PC-9 (cell line): Measurements from ENCODE around the gene VDR. TPM values are rescaled to one million over a fixed set of nuclear protein-coding genes. Genes with fewer than 3 reads are reported as not detected.

ENCODE experiments used
- BruUV-seq: library from RNA; stranded (reverse); fragments of 400-500 nt; replicated peaks from 2 replicates; lab custom pipeline; 2021; lab: Mats Ljungman, UMichigan
- CTCF ChIA-PET: fragments of 300-600 bp; sonication (Branson Sonifier 250); formaldehyde crosslinking; loops from one replicate; lab custom pipeline; 2022; ENCODE audit warnings: antibody characterized with exemption; lab: Charles Lee
- POLR2A ChIA-PET: fragments of 300-600 bp; sonication (Branson Sonifier 250); formaldehyde crosslinking; loops from one replicate; lab custom pipeline; 2022; ENCODE audit warnings: antibody characterized with exemption; ENCODE audit not compliant: unreplicated experiment; lab: Charles Lee
- DNase-seq, 2 experiments: peaks; one replicate each; pipeline versions ENCODE4 v3.0.0 to v3.0.0-alpha.2; 2015 to 2022; ENCODE audit warnings: mixed read lengths in 1 of 2
- H2AFZ ChIP-seq: fragments of 200-600 bp; sonication (generic); 2 replicates; pipeline ENCODE4 v1.8.1; 2017; ENCODE audit warnings: antibody characterized with exemption
- H3F3A ChIP-seq: fragments of 200-600 bp; sonication (generic); 2 replicates; pipeline ENCODE4 v1.8.1; 2017; ENCODE audit warnings: antibody characterized with exemption, mild to moderate bottlenecking, low read depth; ENCODE audit not compliant: insufficient read depth
- H3K27ac ChIP-seq: fragments of 200-600 bp; sonication (generic); 2 replicates; pipeline ENCODE4 v1.6.1; 2016; ENCODE audit warnings: mixed run types
- H3K27me3 ChIP-seq: fragments of 200-600 bp; sonication (generic); 2 replicates; pipeline ENCODE4 v1.6.1; 2016; ENCODE audit warnings: low read depth, mixed run types; ENCODE audit not compliant: insufficient read depth
- H3K36me3 ChIP-seq: fragments of 200-600 bp; sonication (generic); 2 replicates; pipeline ENCODE4 v1.6.1; 2016; ENCODE audit warnings: low read depth, mixed run types
- H3K4me1 ChIP-seq: fragments of 200-600 bp; sonication (generic); replicated peaks from 2 replicates; pipeline ENCODE4 v1.6.1; 2016; ENCODE audit warnings: mixed run types; ENCODE audit not compliant: insufficient read depth
- H3K4me2 ChIP-seq: fragments of 200-600 bp; sonication (generic); 2 replicates; pipeline ENCODE4 v1.6.1; 2017; ENCODE audit warnings: mixed run types
- H3K4me3 ChIP-seq: fragments of 200-600 bp; sonication (generic); 2 replicates; pipeline ENCODE4 v1.6.1; 2016; ENCODE audit warnings: mixed run types
- H3K79me2 ChIP-seq: fragments of 200-600 bp; sonication (generic); 2 replicates; pipeline ENCODE4 v1.6.1; 2017; ENCODE audit warnings: low read depth, mixed run types
- H3K9me2 ChIP-seq: fragments of 200-600 bp; sonication (generic); 2 replicates; pipeline ENCODE4 v1.8.1; 2017; ENCODE audit warnings: mild to moderate bottlenecking; ENCODE audit not compliant: insufficient read depth
- H3K9me3 ChIP-seq: fragments of 200-600 bp; sonication (generic); 2 replicates; pipeline ENCODE4 v1.8.1; 2016; ENCODE audit warnings: low read depth; ENCODE audit not compliant: insufficient read depth
- H4K20me1 ChIP-seq: fragments of 200-600 bp; sonication (generic); 2 replicates; pipeline ENCODE4 v1.8.1; 2017; ENCODE audit not compliant: insufficient read depth
- CTCF ChIP-seq: fragments of 200-600 bp; sonication (generic); conservative IDR thresholded peaks from 2 replicates; pipeline ENCODE4 v1.6.1; 2017; ENCODE audit warnings: mixed run types, antibody characterized with exemption, mild to moderate bottlenecking, moderate library complexity
- EZH2 ChIP-seq: fragments of 200-600 bp; sonication (generic); IDR thresholded peaks from 2 replicates; pipeline ENCODE4 v1.8.0; 2017; ENCODE audit warnings: antibody characterized with exemption, low read depth
- intact Hi-C: fragments of 100-400 bp; cut with micrococcal nuclease; formaldehyde crosslinking; loops from one replicate; pipeline ENCODE4 v1.10.0; 2022; ENCODE audit not compliant: unreplicated experiment
- total RNA-seq: library from RNA; stranded (reverse); gene quantifications from 2 replicates; pipeline ENCODE4 v1.2.3, GENCODE V29; 2021

VDR gene
- total RNA-seq, 1 experiment from 2014 or later, result 12.3 TPM

- DNase-seq, result no peak
- Histone ChIP-seq H3K4me3 (no peak overlapping the region), H3K4me2 (no peak overlapping the region), H3K27me3 (no peaks in the 10 kb centered on the region), H3K9me3 (no peaks in the 10 kb centered on the region), H3K79me2 (peaks cover 5% of the 10 kb centered on the region; the same call in 1 of the 2 replicates), H4K20me1 (no peaks in the 10 kb centered on the region), H3K27ac (no peak overlapping the region), H3K9me2 (no peaks in the 10 kb centered on the region), H3K4me1 (peaks cover 8% of the 10 kb centered on the region), H3K36me3 (no peaks in the 10 kb centered on the region; the same call in 1 of the 2 replicates), H3F3A (peaks cover 3% of the 10 kb centered on the region; the same call in 1 of the 2 replicates), H2AFZ (no peak overlapping the region)
- ChIA-PET CTCF (interaction anchor here (1.2 kb wide), 1 partner anchor 121 kb away, joined by 3 read pairs; no protein-coding TSS in a partner anchor), POLR2A (no interaction called here)
- intact Hi-C loops, result no loop called here
- TF ChIP-seq CTCF, result no peak
- TF ChIP-seq EZH2, result no peak
- no TSS peak for BruUV-seq
These were observed 13.4 kb downstream of the VDR start for GRCh38 chr12:47891356-47891755.

- Histone ChIP-seq H3K79me2 (no peaks in the 10 kb centered on the region), H3K36me3 (no peaks in the 10 kb centered on the region; the same call in 1 of the 2 replicates)
- CTCF ChIA-PET, result no interaction called here
These were observed 15.8 kb downstream of the VDR start for GRCh38 chr12:47889040-47889439.

GRCh38 chr12:47888153-47888819 is 16.5 kb downstream of the VDR start:
- H3K27ac ChIP-seq, result no peak overlapping the region
- no peaks in the 10 kb centered on the region for H3K9me2 ChIP-seq
- no peak overlapping the region for H3K4me3 ChIP-seq
- ChIA-PET CTCF (no interaction called here), POLR2A (no interaction called here)
- H3K4me2 ChIP-seq, result no peak overlapping the region
- no peaks in the 10 kb centered on the region for H4K20me1 ChIP-seq
- no peaks in the 10 kb centered on the region; the same call in 1 of the 2 replicates for H3K36me3 ChIP-seq
- H2AFZ ChIP-seq, result no peak overlapping the region
- H3F3A ChIP-seq, result no peaks in the 10 kb centered on the region
- TF ChIP-seq EZH2 (no peak), CTCF (no peak)
- no peaks in the 10 kb centered on the region for H3K27me3 ChIP-seq
- no peaks in the 10 kb centered on the region for H3K79me2 ChIP-seq
- no peaks in the 10 kb centered on the region for H3K4me1 ChIP-seq
- H3K9me3 ChIP-seq, result no peaks in the 10 kb centered on the region
- intact Hi-C loops, result no loop called here
- no peak for DNase-seq
- no TSS peak for BruUV-seq

More at GRCh38 chr12:47889040-47889439, 15.8 kb downstream of the VDR start:
- Histone ChIP-seq H4K20me1 (no peaks in the 10 kb centered on the region), H3K27me3 (no peaks in the 10 kb centered on the region), H3K9me3 (no peaks in the 10 kb centered on the region), H3F3A (no peaks in the 10 kb centered on the region), H3K4me2 (no peak overlapping the region), H2AFZ (no peak overlapping the region), H3K4me3 (no peak overlapping the region), H3K27ac (no peak overlapping the region), H3K4me1 (no peaks in the 10 kb centered on the region), H3K9me2 (no peaks in the 10 kb centered on the region)
- POLR2A ChIA-PET, result no interaction called here
- intact Hi-C loops, result no loop called here
- no peak for DNase-seq
- no peak for TF ChIP-seq CTCF
- TF ChIP-seq EZH2, result no peak
- no TSS peak for BruUV-seq
